Upper lobe of left lung (tissue), 4 donors: ENCODE measurements around the gene SLC25A40.

Source experiments
- EP300 ChIP-seq, 4 donors: sonication (generic); formaldehyde crosslinking; IDR thresholded peaks; one replicate each; pipeline ENCODE4 v1.5.1; 2017; ENCODE audit warnings: antibody characterized with exemption in 4 of 4, control low read depth in 2 of 4
- POLR2A ChIP-seq, 4 donors: fragments of 450-650 bp; IDR thresholded peaks; one replicate each; pipeline ENCODE4 v1.5.1; 2016 to 2017; ENCODE audit warnings: antibody characterized with exemption in 4 of 4, mild to moderate bottlenecking in 2 of 4
- TF ChIP-seq, protein P1 (sequence below), 6 experiments: fragments of 450-650 bp in 4 of 6; fragments of 200-600 bp in 2 of 6; sonication (generic) in 2 of 6; IDR thresholded peaks; one replicate each; pipeline ENCODE4 v1.5.1; 2016 to 2019; ENCODE audit warnings: antibody characterized with exemption in 6 of 6

DNA sequence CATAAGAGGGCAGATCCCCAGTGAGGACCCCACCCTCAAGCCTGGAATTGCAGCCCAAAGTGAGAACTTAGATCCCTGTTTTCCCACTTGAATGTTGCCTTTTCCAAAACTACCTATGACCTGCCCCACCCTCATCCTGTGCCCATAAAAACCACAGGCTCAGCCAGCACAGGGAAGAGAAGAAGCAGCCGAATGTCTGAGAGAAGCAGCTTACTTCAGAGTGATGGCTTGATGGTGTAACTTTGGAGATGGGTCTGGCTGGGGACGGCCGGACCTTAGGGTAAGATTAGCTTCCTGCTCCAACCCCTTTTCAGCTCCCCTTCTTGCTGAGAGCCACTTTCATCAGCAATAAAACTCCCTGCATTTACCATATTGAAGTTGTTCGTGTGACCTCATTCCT, 5.7 kb downstream of the SLC25A40 start:
- TF ChIP-seq POLR2A (IDR thresholded peaks at IDR 0.05), result no peak
- TF ChIP-seq, protein P1, sequence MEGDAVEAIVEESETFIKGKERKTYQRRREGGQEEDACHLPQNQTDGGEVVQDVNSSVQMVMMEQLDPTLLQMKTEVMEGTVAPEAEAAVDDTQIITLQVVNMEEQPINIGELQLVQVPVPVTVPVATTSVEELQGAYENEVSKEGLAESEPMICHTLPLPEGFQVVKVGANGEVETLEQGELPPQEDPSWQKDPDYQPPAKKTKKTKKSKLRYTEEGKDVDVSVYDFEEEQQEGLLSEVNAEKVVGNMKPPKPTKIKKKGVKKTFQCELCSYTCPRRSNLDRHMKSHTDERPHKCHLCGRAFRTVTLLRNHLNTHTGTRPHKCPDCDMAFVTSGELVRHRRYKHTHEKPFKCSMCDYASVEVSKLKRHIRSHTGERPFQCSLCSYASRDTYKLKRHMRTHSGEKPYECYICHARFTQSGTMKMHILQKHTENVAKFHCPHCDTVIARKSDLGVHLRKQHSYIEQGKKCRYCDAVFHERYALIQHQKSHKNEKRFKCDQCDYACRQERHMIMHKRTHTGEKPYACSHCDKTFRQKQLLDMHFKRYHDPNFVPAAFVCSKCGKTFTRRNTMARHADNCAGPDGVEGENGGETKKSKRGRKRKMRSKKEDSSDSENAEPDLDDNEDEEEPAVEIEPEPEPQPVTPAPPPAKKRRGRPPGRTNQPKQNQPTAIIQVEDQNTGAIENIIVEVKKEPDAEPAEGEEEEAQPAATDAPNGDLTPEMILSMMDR (IDR thresholded peaks at IDR 0.05), result no peak
- no peak for TF ChIP-seq EP300 (IDR thresholded peaks at IDR 0.05)
